GM21515 (cell line): Measurements from ENCODE around the gene CDC123.
A peak's percentile ranks its signal among the peaks of the same experiment; 100 is the strongest.
"Not testable (repeated sequence)": the region's sequence is repeated elsewhere in the genome, so short reads cannot be mapped to it uniquely, and the experiment has no call there.

Experiments
- ATAC-seq: cut with Tn5 transposase; IDR thresholded peaks from one replicate; pipeline ENCODE4 v1.9.1; 2021; ENCODE audit not compliant: unreplicated experiment

CDC123 gene

GRCh38 chr10:12234687-12235086 lies 38.7 kb downstream of the CDC123 start:
- ATAC-seq, result not testable (repeated sequence)

GRCh38 chr10:12235116-12235694 lies 39.2 kb downstream of the CDC123 start:
- no peak for ATAC-seq

- no peak for ATAC-seq
These were observed 39.8 kb downstream of the CDC123 start for GRCh38 chr10:12235796-12236195.

GRCh38 chr10:12237265-12238220 lies 41.6 kb downstream of the CDC123 start:
- no peak for ATAC-seq

- no peak for ATAC-seq
These were observed 42.8 kb downstream of the CDC123 start for GRCh38 chr10:12238821-12239220.

GRCh38 chr10:12241810-12242529 lies 46.0 kb downstream of the CDC123 start:
- ATAC-seq, result no peak

GRCh38 chr10:12243864-12244620 lies 48.1 kb downstream of the CDC123 start:
- peak; percentile 50 for ATAC-seq

GRCh38 chr10:12250181-12250580 lies 54.2 kb downstream of the CDC123 start:
- ATAC-seq, result no peak

GRCh38 chr10:12250702-12251101 lies 54.7 kb downstream of the CDC123 start:
- not testable (repeated sequence) for ATAC-seq

GRCh38 chr10:12251581-12251980 lies 55.6 kb downstream of the CDC123 start:
- ATAC-seq, result no peak

GRCh38 chr10:12252882-12253546 lies 57.0 kb downstream of the CDC123 start:
- peak; percentile 74 for ATAC-seq

GRCh38 chr10:12255048-12255447 lies 59.1 kb downstream of the CDC123 start:
- no peak for ATAC-seq

- ATAC-seq, result no peak
These were observed 64.0 kb downstream of the CDC123 start for GRCh38 chr10:12259988-12260387.

GRCh38 chr10:12262278-12262981 lies 66.4 kb downstream of the CDC123 start:
- no peak for ATAC-seq

- ATAC-seq, result peak; percentile 82
These were observed 68.4 kb downstream of the CDC123 start for GRCh38 chr10:12264204-12264940.

GRCh38 chr10:12269056-12269455 lies 73.1 kb downstream of the CDC123 start:
- no peak for ATAC-seq

- no peak for ATAC-seq
These were observed 75.2 kb downstream of the CDC123 start for GRCh38 chr10:12271210-12271540.

GRCh38 chr10:12277862-12278261 lies 81.9 kb downstream of the CDC123 start:
- ATAC-seq, result not testable (repeated sequence)

GRCh38 chr10:12279281-12279680 lies 83.3 kb downstream of the CDC123 start:
- no peak for ATAC-seq
